ENCODE results near the gene ACSF3.

Gene ACSF3

DNA sequence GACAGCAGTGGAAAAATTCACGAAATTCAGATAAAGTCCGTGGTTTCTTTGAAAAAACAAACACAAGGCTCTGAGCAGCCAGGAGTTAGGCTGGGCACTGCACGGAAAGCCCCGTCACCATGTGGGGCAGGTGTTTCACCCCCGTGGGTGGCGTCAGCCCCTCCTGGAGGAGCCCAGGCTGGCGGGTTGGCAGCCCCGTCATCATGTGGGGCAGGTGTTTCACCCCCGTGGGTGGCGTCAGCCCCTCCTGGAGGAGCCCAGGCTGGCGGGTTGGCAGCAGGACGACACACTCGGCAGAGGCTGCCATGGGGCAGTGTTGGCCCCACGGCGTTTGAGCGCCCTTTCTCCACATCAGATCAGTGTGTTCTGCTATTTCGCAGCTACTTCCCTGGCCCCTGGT lies 38.1 kb downstream of the ACSF3 start:
- Histone ChIP-seq H3K36me3 (ENCODE audit: insufficient read depth, low read depth, low read length) (peaks cover 13% of the 10 kb centered on the region; the same call in 1 of the 2 replicates), H3K27ac (ENCODE audit: low read length) (no peak overlapping the region), H3K4me1 (ENCODE audit: insufficient read depth, low read length) (no peaks in the 10 kb centered on the region), H3K27me3 (ENCODE audit: insufficient read depth, low read length) (no peaks in the 10 kb centered on the region), H3K4me3 (ENCODE audit: low read length) (no peak overlapping the region), H3K9me3 (ENCODE audit: insufficient read depth, low read depth, low read length) (peaks cover 3% of the 10 kb centered on the region; the same call in 1 of the 2 replicates), H3K9ac (ENCODE audit: low read depth, low read length) (no peak overlapping the region)

DNA sequence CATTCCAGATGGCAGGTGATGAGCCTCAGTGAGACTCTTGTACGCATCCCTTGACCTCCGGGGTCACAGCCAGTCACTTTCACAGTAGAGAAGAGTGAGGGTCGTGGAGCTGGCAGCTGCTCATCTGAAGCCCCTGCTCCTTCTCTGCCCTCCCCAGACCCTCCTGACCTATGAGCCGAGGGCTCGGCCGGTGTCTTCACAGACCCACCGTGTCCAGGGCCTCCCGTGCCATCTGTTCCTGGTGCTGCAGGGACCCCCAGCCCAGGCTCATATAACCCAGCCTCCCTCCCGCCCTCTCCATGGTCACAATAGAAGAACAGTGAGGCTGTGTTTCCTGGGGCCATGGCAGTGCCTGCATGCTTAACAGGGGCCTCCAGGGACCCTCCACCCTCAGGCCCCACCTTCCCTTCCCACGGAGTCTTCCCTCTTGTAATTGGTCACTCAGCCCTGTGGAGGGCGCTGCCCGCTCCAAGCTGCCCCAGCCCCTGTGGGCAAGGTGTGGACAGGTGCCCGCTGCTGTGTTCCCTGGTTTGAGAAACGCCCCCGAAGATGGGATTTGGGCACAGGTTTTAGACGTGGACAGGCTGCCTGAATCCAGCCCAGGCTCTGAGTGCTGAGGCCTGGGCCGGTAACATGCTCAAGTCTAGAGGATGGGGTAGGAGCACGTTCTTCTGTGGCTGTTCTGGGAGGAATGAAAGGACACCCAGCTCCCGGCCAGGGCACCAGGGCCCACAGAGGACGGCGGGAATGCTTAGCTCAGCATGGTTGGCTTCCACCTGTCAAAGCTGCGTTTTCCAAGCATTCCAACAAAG lies 38.7 kb downstream of the ACSF3 start:
- peaks cover 3% of the 10 kb centered on the region; the same call in 1 of the 2 replicates for H3K9me3 ChIP-seq (ENCODE audit: insufficient read depth, low read depth, low read length)
- H3K4me3 ChIP-seq (ENCODE audit: low read length), result no peak overlapping the region
- H3K27ac ChIP-seq (ENCODE audit: low read length), result no peak overlapping the region
- no peaks in the 10 kb centered on the region for H3K4me1 ChIP-seq (ENCODE audit: insufficient read depth, low read length)
- H3K9ac ChIP-seq (ENCODE audit: low read depth, low read length), result no peak overlapping the region
- peaks cover 13% of the 10 kb centered on the region; the same call in 1 of the 2 replicates for H3K36me3 ChIP-seq (ENCODE audit: insufficient read depth, low read depth, low read length)
- no peaks in the 10 kb centered on the region for H3K27me3 ChIP-seq (ENCODE audit: insufficient read depth, low read length)

DNA sequence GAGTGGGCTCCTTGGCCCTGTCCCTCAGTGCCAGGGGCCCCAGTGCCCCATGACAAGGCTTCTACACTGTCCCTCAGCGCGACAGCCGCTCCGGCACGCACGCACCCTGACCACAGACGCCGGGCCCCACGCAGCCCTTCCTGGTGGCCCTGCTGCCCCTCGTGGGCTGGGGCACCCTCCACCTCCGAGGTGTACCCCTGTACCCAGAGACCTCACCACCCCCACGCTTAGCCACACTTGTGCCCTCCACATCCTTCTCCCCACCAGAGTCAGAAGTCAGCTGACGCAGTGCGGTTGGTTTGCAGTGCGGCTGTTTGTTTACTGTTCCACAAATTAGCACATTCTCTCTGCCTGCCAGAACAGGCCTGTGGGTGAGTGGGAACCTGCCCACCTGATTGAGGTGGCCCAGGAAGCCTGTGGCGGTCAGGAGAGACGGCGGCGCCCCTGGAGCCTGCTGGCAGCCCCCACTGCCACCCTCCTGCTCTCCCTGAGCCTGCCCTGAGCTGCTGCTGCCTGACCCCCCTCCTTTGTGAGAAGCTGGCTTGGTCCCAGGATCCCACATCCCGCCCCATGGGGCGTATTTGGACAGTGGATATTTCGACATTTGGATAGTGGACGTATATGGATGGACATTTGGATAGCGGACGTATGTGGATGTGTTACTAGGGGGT lies 39.9 kb downstream of the ACSF3 start:
- Histone ChIP-seq H3K4me3 (ENCODE audit: low read length) (no peak overlapping the region), H3K4me1 (ENCODE audit: insufficient read depth, low read length) (no peaks in the 10 kb centered on the region), H3K36me3 (ENCODE audit: insufficient read depth, low read depth, low read length) (peaks cover 13% of the 10 kb centered on the region; the same call in 1 of the 2 replicates), H3K9ac (ENCODE audit: low read depth, low read length) (no peak overlapping the region), H3K27ac (ENCODE audit: low read length) (no peak overlapping the region), H3K9me3 (ENCODE audit: insufficient read depth, low read depth, low read length) (peaks cover 3% of the 10 kb centered on the region; the same call in 1 of the 2 replicates), H3K27me3 (ENCODE audit: insufficient read depth, low read length) (no peaks in the 10 kb centered on the region)

DNA sequence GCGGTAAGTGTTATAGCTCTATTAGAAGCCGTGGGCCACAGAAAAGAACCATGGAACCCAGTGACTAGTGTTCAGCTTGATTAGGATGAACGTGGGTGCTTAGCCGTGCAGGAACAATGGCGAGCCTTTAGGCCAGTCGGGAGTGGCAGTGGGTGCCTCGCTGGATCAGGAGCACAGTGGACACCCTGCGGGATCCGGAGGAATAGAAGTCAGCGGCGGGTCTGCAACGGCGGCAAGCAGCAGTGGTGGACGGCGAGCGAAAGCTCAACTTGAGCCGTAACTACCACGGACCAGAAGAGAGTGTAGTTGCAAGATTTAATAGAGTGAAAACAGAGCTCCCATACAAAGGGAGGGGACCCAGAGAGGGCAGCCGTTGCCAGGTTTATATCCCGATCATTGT lies 40.6 kb downstream of the ACSF3 start:
- Histone ChIP-seq H3K9me3 (ENCODE audit: insufficient read depth, low read depth, low read length) (peaks cover 3% of the 10 kb centered on the region; the same call in 1 of the 2 replicates), H3K4me1 (ENCODE audit: insufficient read depth, low read length) (no peaks in the 10 kb centered on the region), H3K9ac (ENCODE audit: low read depth, low read length) (no peak overlapping the region), H3K36me3 (ENCODE audit: insufficient read depth, low read depth, low read length) (peaks cover 8% of the 10 kb centered on the region; the same call in 1 of the 2 replicates), H3K4me3 (ENCODE audit: low read length) (no peak overlapping the region), H3K27me3 (ENCODE audit: insufficient read depth, low read length) (no peaks in the 10 kb centered on the region), H3K27ac (ENCODE audit: low read length) (no peak overlapping the region)

DNA sequence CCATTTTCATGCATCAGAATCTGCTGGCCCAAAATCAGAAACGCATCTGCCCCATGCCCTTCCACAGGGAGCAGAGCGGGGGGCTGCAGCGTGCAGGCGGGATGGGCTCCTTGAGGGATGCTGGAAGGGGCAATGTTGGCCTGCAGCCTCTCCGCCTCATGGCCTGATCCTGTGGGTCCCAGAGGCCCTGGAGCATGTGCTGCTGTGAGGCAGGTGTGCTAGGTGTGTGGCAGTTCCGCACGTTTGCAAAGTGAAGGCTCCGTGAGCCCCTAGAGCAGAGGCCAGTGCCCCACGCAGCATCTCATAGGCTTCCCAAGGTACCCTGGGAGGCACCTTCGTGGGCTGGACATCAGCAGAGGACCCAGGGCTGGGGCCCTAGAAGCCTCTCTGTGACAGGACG lies 41.5 kb downstream of the ACSF3 start:
- H3K4me3 ChIP-seq (ENCODE audit: low read length), result no peak overlapping the region
- H3K4me1 ChIP-seq (ENCODE audit: insufficient read depth, low read length), result no peaks in the 10 kb centered on the region
- H3K9me3 ChIP-seq (ENCODE audit: insufficient read depth, low read depth, low read length), result peaks cover 3% of the 10 kb centered on the region; the same call in 1 of the 2 replicates
- peaks cover 8% of the 10 kb centered on the region; the same call in 1 of the 2 replicates for H3K36me3 ChIP-seq (ENCODE audit: insufficient read depth, low read depth, low read length)
- H3K27me3 ChIP-seq (ENCODE audit: insufficient read depth, low read length), result no peaks in the 10 kb centered on the region
- no peak overlapping the region for H3K9ac ChIP-seq (ENCODE audit: low read depth, low read length)
- H3K27ac ChIP-seq (ENCODE audit: low read length), result no peak overlapping the region

DNA sequence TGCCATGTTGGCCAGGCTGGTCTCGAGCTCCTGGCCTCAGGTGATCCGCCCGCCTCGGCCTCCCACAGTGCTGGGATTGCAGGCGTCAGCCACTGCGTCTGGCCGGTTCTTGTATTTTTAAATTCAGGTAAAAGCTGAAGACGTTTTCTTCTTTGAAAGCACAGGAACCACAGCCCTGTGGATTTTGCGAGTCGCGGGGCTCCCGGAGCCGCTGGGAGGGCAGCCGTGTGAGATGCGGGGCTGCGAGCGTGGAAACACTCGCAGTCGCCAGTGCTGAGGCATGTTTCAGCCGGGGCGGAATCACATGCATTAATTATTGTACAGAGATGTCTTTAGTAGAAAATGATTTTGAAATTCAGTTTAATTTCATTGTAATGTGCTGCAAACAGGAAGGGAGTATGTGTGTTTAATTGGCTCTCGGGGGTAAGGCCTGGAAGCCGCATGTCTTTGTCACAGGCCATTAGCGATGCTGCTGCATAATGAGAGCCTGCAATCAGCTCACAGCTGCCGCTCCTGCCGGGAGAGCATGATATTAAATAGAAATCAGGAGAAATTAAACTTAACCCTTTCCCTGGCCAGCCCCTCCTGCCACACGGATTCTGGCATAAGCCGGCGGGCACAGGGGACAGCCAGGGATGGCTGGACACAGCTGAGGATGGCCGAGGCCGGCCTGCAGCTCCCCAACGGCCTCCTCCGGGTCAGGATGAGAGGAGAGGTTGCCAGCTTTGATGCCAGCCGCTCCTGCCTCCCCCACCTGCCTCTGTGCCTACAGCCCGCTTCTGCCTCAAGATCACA lies 42.5 kb downstream of the ACSF3 start:
- Histone ChIP-seq H3K4me3 (ENCODE audit: low read length) (no peak overlapping the region), H3K9ac (ENCODE audit: low read depth, low read length) (no peak overlapping the region), H3K27ac (ENCODE audit: low read length) (no peak overlapping the region), H3K4me1 (ENCODE audit: insufficient read depth, low read length) (no peaks in the 10 kb centered on the region), H3K9me3 (ENCODE audit: insufficient read depth, low read depth, low read length) (no peaks in the 10 kb centered on the region), H3K27me3 (ENCODE audit: insufficient read depth, low read length) (no peaks in the 10 kb centered on the region), H3K36me3 (ENCODE audit: insufficient read depth, low read depth, low read length) (peaks cover 8% of the 10 kb centered on the region; the same call in 1 of the 2 replicates)

DNA sequence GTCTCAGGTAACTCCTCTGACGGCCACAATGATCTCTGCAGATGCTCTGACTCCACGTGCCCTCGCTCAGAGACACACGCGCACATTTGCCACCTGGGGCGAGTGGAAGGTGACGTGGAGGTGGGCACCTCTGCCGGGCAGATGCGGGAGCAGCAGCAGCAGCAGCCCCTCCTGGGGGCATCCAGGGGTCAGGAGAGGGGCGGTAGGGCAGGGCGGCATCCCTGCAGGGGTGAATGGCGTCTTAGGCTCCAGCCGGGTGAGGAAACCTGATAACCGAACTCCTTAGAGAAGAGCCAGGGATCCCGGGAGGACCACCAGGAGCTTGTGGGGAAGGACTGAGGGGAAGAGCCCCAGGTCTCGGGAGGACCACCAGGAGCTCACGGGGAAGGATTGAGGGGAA lies 43.3 kb downstream of the ACSF3 start:
- no peaks in the 10 kb centered on the region for H3K9me3 ChIP-seq (ENCODE audit: insufficient read depth, low read depth, low read length)
- no peaks in the 10 kb centered on the region for H3K27me3 ChIP-seq (ENCODE audit: insufficient read depth, low read length)
- H3K4me1 ChIP-seq (ENCODE audit: insufficient read depth, low read length), result no peaks in the 10 kb centered on the region
- H3K36me3 ChIP-seq (ENCODE audit: insufficient read depth, low read depth, low read length), result peaks cover 8% of the 10 kb centered on the region; the same call in 1 of the 2 replicates
- no peak overlapping the region for H3K27ac ChIP-seq (ENCODE audit: low read length)
- H3K9ac ChIP-seq (ENCODE audit: low read depth, low read length), result no peak overlapping the region
- H3K4me3 ChIP-seq (ENCODE audit: low read length), result no peak overlapping the region

DNA sequence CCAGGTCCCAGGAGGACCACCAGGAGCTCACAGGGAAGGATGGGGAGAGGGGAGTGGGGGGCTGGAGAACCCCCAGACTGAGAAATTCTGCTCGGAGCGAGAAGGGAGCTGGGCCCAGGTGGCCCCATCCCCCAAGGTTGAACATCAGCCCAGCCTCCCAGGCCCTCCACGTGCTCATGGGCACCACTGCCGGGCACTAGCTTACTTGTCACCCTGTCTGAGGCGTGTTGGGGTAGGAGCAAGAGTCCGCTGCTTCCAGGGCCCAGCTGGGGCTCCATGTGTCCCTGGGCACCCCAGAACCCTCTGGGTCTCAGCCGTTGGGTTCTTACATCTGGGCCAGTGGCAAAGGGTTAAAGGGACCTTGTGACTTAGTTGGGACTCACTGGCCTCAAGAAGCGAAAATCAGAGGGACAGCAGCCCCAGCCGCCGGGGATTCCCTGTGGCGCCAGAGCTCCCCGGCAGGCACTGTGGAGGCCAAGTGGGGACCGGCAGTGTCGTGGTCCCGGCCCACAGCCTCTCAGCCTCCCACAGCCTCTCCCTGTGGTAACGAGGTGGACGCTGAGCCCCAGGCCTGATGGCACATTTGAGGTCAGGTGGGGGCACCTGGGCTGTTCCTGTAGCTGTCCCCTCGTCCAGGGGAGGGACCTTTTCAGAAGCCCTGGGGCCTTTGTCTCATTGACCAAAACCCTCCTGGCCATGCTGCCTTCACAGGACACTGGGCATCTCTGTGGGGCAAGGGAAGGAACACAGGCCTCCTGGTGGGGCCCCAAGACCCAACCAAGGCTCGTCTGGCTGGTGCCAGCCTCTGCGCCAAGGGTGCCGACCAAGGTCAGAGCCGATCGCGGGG lies 44.2 kb downstream of the ACSF3 start:
- Histone ChIP-seq H3K9ac (ENCODE audit: low read depth, low read length) (no peak overlapping the region), H3K4me1 (ENCODE audit: insufficient read depth, low read length) (no peaks in the 10 kb centered on the region), H3K27ac (ENCODE audit: low read length) (no peak overlapping the region), H3K4me3 (ENCODE audit: low read length) (no peak overlapping the region), H3K27me3 (ENCODE audit: insufficient read depth, low read length) (no peaks in the 10 kb centered on the region), H3K9me3 (ENCODE audit: insufficient read depth, low read depth, low read length) (no peaks in the 10 kb centered on the region), H3K36me3 (ENCODE audit: insufficient read depth, low read depth, low read length) (peaks cover 8% of the 10 kb centered on the region; the same call in 1 of the 2 replicates)

DNA sequence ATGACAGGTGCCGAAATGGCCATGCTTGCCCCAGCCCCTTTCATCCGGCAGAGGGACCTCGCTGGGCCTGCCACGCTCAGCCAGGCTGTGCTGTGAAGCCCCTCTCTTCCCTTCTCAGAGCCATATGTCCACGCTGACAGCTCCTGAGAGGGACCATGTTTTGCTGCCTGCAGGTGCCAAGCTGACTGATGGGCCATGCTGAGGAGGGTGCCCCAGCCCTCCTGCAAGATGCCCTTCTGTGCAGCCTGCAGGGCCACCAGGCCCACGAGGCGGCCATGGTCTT lies 44.8 kb downstream of the ACSF3 start:
- Histone ChIP-seq H3K4me1 (ENCODE audit: insufficient read depth, low read length) (no peaks in the 10 kb centered on the region), H3K9me3 (ENCODE audit: insufficient read depth, low read depth, low read length) (no peaks in the 10 kb centered on the region), H3K4me3 (ENCODE audit: low read length) (no peak overlapping the region), H3K9ac (ENCODE audit: low read depth, low read length) (no peak overlapping the region), H3K27me3 (ENCODE audit: insufficient read depth, low read length) (no peaks in the 10 kb centered on the region), H3K27ac (ENCODE audit: low read length) (no peak overlapping the region), H3K36me3 (ENCODE audit: insufficient read depth, low read depth, low read length) (peaks cover 8% of the 10 kb centered on the region; the same call in 1 of the 2 replicates)

DNA sequence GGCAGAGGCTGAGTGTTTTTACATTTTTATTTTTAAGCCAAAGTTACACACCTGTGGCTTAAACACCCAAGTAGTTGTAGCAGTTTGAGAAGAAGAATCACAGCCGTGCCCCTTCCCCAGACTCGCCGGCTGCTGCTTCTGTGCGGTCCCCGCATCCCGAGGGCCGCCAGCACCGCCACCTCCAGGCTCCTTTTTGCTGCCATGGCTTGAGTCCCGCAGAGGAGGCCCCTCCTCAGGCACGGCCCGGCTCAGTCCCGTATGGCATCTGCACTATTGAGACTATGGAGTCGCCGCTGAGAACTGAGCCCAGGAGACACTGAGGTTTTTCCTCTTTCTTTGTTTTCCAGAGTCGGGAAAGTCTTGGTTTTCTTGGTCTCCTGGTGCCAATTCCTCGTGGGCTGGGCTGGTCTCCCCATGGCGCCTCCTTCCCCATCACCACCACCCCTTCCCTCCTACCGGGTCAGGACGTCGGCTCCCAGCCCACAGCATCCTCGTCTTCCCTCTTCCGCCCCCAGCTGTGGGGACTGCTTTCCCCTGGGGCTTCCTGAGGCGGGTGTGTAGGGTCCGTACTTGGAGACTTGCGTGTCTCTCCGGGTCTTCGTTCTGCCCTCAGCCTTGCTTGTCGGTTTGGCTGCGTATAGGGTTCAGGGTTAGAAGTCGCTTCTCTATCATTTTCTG lies 45.3 kb downstream of the ACSF3 start:
- Histone ChIP-seq H3K9me3 (ENCODE audit: insufficient read depth, low read depth, low read length) (no peaks in the 10 kb centered on the region), H3K4me3 (ENCODE audit: low read length) (no peak overlapping the region), H3K9ac (ENCODE audit: low read depth, low read length) (no peak overlapping the region), H3K27me3 (ENCODE audit: insufficient read depth, low read length) (no peaks in the 10 kb centered on the region), H3K4me1 (ENCODE audit: insufficient read depth, low read length) (no peaks in the 10 kb centered on the region), H3K36me3 (ENCODE audit: insufficient read depth, low read depth, low read length) (peaks cover 5% of the 10 kb centered on the region; the same call in 1 of the 2 replicates), H3K27ac (ENCODE audit: low read length) (no peak overlapping the region)

Data from iPS-20b (cell line).